ENCODE data around the gene FEN1.

The FEN1 gene

GRCh38 chr11:61841636-61842527 is 49.2 kb downstream of the FEN1 start:
- no peak for DNase-seq (ENCODE audit: low read depth)

- no peak for DNase-seq (ENCODE audit: low read depth)
Observed at GRCh38 chr11:61842528-61842820, 49.8 kb downstream of the FEN1 start.

GRCh38 chr11:61844909-61845565 is 52.3 kb downstream of the FEN1 start:
- no peak for DNase-seq (ENCODE audit: low read depth)

- DNase-seq (ENCODE audit: low read depth), result no peak
Observed at GRCh38 chr11:61846362-61847020, 53.8 kb downstream of the FEN1 start.

Measured in stimulated activated CD8-positive, alpha-beta memory T cell treated with anti-CD3 and anti-CD28 coated beads, Interleukin-4, amount 100 ng/mL, for 24 hours (primary cell).